B cell (primary cell): Measurements from ENCODE around the gene ERBB4. TPM values are rescaled to one million over a fixed set of nuclear protein-coding genes. Genes with fewer than 3 reads are reported as not detected.

ENCODE experiments used
- ATAC-seq: fragments of 200-7000 bp; cut with Tn5 transposase; one replicate; pipeline ENCODE4 v1.10.0; 2021; ENCODE audit warnings: low read depth, mild to moderate bottlenecking, moderate number of reproducible peaks, moderate library complexity
- CTCF ChIA-PET: fragments of 350-600 bp; sonication (Branson Sonifier 250); formaldehyde crosslinking; loops from one replicate; lab custom pipeline; 2021; ENCODE audit warnings: antibody characterized with exemption, inconsistent platforms; lab: Charles Lee
- POLR2A ChIA-PET: fragments of 350-600 bp; sonication (Branson Sonifier 250); formaldehyde crosslinking; loops from one replicate; lab custom pipeline; 2021; ENCODE audit warnings: antibody characterized with exemption; lab: Charles Lee
- DNase-seq: peaks from one replicate; pipeline ENCODE4 v3.0.0; 2013
- H2AFZ ChIP-seq: 2 replicates; pipeline ENCODE4 v1.6.1; 2012; ENCODE audit warnings: mild to moderate bottlenecking, low read depth, low read length; ENCODE audit not compliant: insufficient read depth, poor library complexity, severe bottlenecking
- H3K27ac ChIP-seq, 2 donors: 1 replicate in 1 of 2; 2 replicates in 1 of 2; pipeline ENCODE4 v1.5.1; 2012 to 2013; ENCODE audit warnings: low read length in 2 of 2, mild to moderate bottlenecking in 2 of 2, moderate library complexity in 1 of 2
- H3K27me3 ChIP-seq, 4 experiments: fragments of 200-600 bp in 1 of 4; sonication (generic) in 1 of 4; replicated peaks in 1 of 4; 1 replicate in 2 of 4; 2 replicates in 2 of 4; pipeline versions ENCODE4 v1.6.1 to v1.7.0; 2013 to 2016; ENCODE audit warnings: low read length in 3 of 4, mild to moderate bottlenecking in 2 of 4, mixed read lengths in 1 of 4, moderate library complexity in 1 of 4; ENCODE audit not compliant: insufficient read depth in 4 of 4, control insufficient read depth in 3 of 4; ENCODE audit errors: control extremely low read depth in 1 of 4
- H3K36me3 ChIP-seq, 2 experiments: replicated peaks in 1 of 2; 1 replicate in 1 of 2; 2 replicates in 1 of 2; pipeline versions ENCODE4 v1.6.1 to v1.7.1; 2013; ENCODE audit warnings: low read length in 1 of 2; ENCODE audit not compliant: insufficient read depth in 2 of 2, control insufficient read depth in 1 of 2; ENCODE audit errors: control extremely low read depth in 1 of 2, extremely low read depth in 1 of 2
- H3K4me1 ChIP-seq, 2 donors: fragments of 200-600 bp in 1 of 2; sonication (generic) in 1 of 2; 1 replicate in 1 of 2; 2 replicates in 1 of 2; pipeline versions ENCODE4 v1.5.1 to v1.6.1; 2013 to 2017; ENCODE audit warnings: low read length in 2 of 2; ENCODE audit not compliant: control insufficient read depth in 2 of 2, insufficient read depth in 2 of 2
- H3K4me2 ChIP-seq: replicated peaks from 2 replicates; pipeline ENCODE3; 2012; ENCODE audit warnings: mild to moderate bottlenecking, low read depth, low read length; ENCODE audit not compliant: poor library complexity, severe bottlenecking
- H3K4me3 ChIP-seq, 5 experiments: fragments of 200-600 bp in 1 of 5; sonication (generic) in 1 of 5; 1 replicate in 3 of 5; 2 replicates in 2 of 5; pipeline versions ENCODE4 v1.5.1 to v1.7.0; 2011 to 2016; ENCODE audit warnings: low read length in 4 of 5, mild to moderate bottlenecking in 4 of 5, low read depth in 2 of 5, control low read depth in 1 of 5, moderate library complexity in 1 of 5; ENCODE audit not compliant: insufficient read depth in 1 of 5; ENCODE audit errors: control extremely low read depth in 1 of 5, extremely low read depth in 1 of 5
- H3K79me2 ChIP-seq: fragments of 200-600 bp; sonication (generic); one replicate; pipeline ENCODE4 v1.6.0; 2016; ENCODE audit warnings: low read length; ENCODE audit not compliant: control insufficient read depth, insufficient read depth
- H3K9ac ChIP-seq: fragments of 200-600 bp; sonication (generic); 2 replicates; pipeline ENCODE4 v1.6.1; 2017; ENCODE audit warnings: mild to moderate bottlenecking, low read length, moderate library complexity
- H3K9me3 ChIP-seq, 3 donors: one replicate each; pipeline versions ENCODE4 v1.6.1 to v1.7.1; 2013; ENCODE audit warnings: low read length in 2 of 3; ENCODE audit not compliant: control insufficient read depth in 2 of 3, insufficient read depth in 1 of 3; ENCODE audit errors: control extremely low read depth in 1 of 3
- H4K20me1 ChIP-seq: 2 replicates; pipeline ENCODE4 v1.6.0; 2012; ENCODE audit warnings: mild to moderate bottlenecking, low read length; ENCODE audit not compliant: insufficient read depth, control insufficient read depth, poor library complexity, severe bottlenecking
- H3K27ac Mint-ChIP-seq: one replicate; pipeline ENCODE4 v1.8.0; 2021; ENCODE audit warnings: mixed read lengths
- H3K27me3 Mint-ChIP-seq: one replicate; pipeline ENCODE4 v1.8.0; 2021; ENCODE audit warnings: mixed read lengths
- H3K4me1 Mint-ChIP-seq: one replicate; pipeline ENCODE4 v1.8.0; 2021; ENCODE audit warnings: mixed read lengths
- H3K4me3 Mint-ChIP-seq: one replicate; pipeline ENCODE4 v1.8.0; 2021; ENCODE audit warnings: mixed read lengths
- H3K9me3 Mint-ChIP-seq: one replicate; pipeline ENCODE4 v1.8.0; 2022; ENCODE audit warnings: mixed read lengths; ENCODE audit not compliant: insufficient read depth
- CTCF ChIP-seq: fragments of 200-600 bp; IDR thresholded peaks from one replicate; pipeline ENCODE4 v1.8.0; 2022; ENCODE audit warnings: antibody characterized with exemption, mild to moderate bottlenecking
- EZH2 ChIP-seq: IDR thresholded peaks from 2 replicates; pipeline ENCODE4 v1.6.1; 2012; ENCODE audit warnings: borderline replicate concordance, low read depth, mild to moderate bottlenecking, moderate library complexity, low read length; ENCODE audit not compliant: insufficient read depth, poor library complexity, severe bottlenecking
- WGBS: methylation state at CpG from one replicate; pipeline ENCODE4 v1.1.5; 2013; ENCODE audit warnings: missing lambda C conversion rate; ENCODE audit not compliant: insufficient coverage; 5-methylcytosine and 5-hydroxymethylcytosine counted together
- intact Hi-C: fragments of 100-400 bp; cut with micrococcal nuclease; formaldehyde crosslinking; loops from one replicate; pipeline ENCODE4 v1.10.0; 2022
- polyA plus RNA-seq: library from polyadenylated mRNA; depleted of rRNA; stranded (reverse); fragments of >200 nt; gene quantifications from 2 replicates; pipeline ENCODE4 v1.2.3, GENCODE V29; 2012
- total RNA-seq, 2 donors: library from RNA; stranded (reverse); fragments of 120-200 nt in 1 of 2; gene quantifications; 1 replicate in 1 of 2; 2 replicates in 1 of 2; pipeline versions ENCODE4 v1.2.3 to v1.2.4, GENCODE V29; 2013 to 2022

Gene ERBB4
- total and polyA plus RNA-seq, 2 donors (not counting 1 experiment from before 2014, with no cell fraction given): not detected

- Histone ChIP-seq H4K20me1 (no peaks in the 10 kb centered on the region), H2AFZ (no peak overlapping the region), H3K4me2 (no peak overlapping the region), H3K9me3 (peaks cover 0 to 1% (median 0%) of the 10 kb centered on the region in 3 donors), H3K27me3 (peaks cover 0 to 40% (median 8%) of the 10 kb centered on the region in 4 experiments), H3K79me2 (no peaks in the 10 kb centered on the region), H3K36me3 (no peaks in the 10 kb centered on the region), H3K4me3 (no peak overlapping the region), H3K9ac (no peak overlapping the region), H3K27ac (no peak overlapping the region), H3K4me1 (peaks cover under 1 to 13% of the 10 kb centered on the region in 2 donors)
- POLR2A ChIA-PET: no interaction called here
- Mint-ChIP-seq H3K27me3 (peaks cover 31% of the 10 kb centered on the region), H3K27ac (no peak overlapping the region), H3K4me1 (peaks cover 6% of the 10 kb centered on the region), H3K9me3 (no peaks in the 10 kb centered on the region), H3K4me3 (no peak overlapping the region)
- no CpG with 5 or more reads among the region's 3 CpGs for WGBS
- ATAC-seq (no peak), DNase-seq (no peak)
- CTCF ChIA-PET: interaction anchor here (1.1 kb wide), 1 partner anchor 12 kb away, joined by 3 read pairs; no protein-coding TSS in a partner anchor
- intact Hi-C loops: no loop called here
- TF ChIP-seq EZH2: no peak
- TF ChIP-seq CTCF: no peak
Measured at GRCh38 chr2:212532087-212532486, 6.5 kb downstream of the ERBB4 start.

- POLR2A ChIA-PET: no interaction called here
- no peak for TF ChIP-seq EZH2
- TF ChIP-seq CTCF: no peak
- Histone ChIP-seq H3K4me2 (no peak overlapping the region), H4K20me1 (no peaks in the 10 kb centered on the region), H2AFZ (no peak overlapping the region), H3K36me3 (no peaks in the 10 kb centered on the region), H3K4me1 (peaks cover 0 to 7% of the 10 kb centered on the region in 2 donors), H3K9ac (no peak overlapping the region), H3K9me3 (peaks cover 0 to 1% (median 0%) of the 10 kb centered on the region in 3 donors), H3K79me2 (no peaks in the 10 kb centered on the region), H3K27me3 (peaks cover 0 to 35% (median 6%) of the 10 kb centered on the region in 4 experiments), H3K27ac (no peak overlapping the region), H3K4me3 (no peak overlapping the region)
- Mint-ChIP-seq H3K9me3 (no peaks in the 10 kb centered on the region), H3K4me1 (peaks cover 2% of the 10 kb centered on the region), H3K4me3 (no peak overlapping the region), H3K27me3 (peaks cover 26% of the 10 kb centered on the region), H3K27ac (no peak overlapping the region)
- DNase-seq (no peak), ATAC-seq (no peak)
- CTCF ChIA-PET: no interaction called here
- intact Hi-C loops: no loop called here
- no CpG with 5 or more reads among the region's 1 CpG for WGBS
Measured at GRCh38 chr2:212531499-212531898, 7.1 kb downstream of the ERBB4 start.
